Small intestine (tissue), 7 donors: Measurements from ENCODE around the gene RASAL1. TPM values are rescaled to one million over a fixed set of nuclear protein-coding genes. Genes with fewer than 3 reads are reported as not detected.

Source experiments
- DNase-seq, 2 donors: peaks; one replicate each; pipeline versions ENCODE4 v3.0.0 to v3.0.0-alpha.2; 2013
- FAIRE-seq: peaks from 2 replicates; lab custom pipeline; 2012; peaks lifted over from hg19 to GRCh38; lab: Jason Lieb, UNC
- H3K27ac ChIP-seq, 3 donors: one replicate each; pipeline ENCODE4 v1.5.1; 2013; ENCODE audit warnings: low read length in 2 of 3, mild to moderate bottlenecking in 2 of 3, control low read depth in 1 of 3, inconsistent platforms in 1 of 3, low read depth in 1 of 3, moderate library complexity in 1 of 3
- H3K27me3 ChIP-seq, 3 donors: one replicate each; pipeline ENCODE4 v1.6.1; 2013; ENCODE audit warnings: low read length in 3 of 3, inconsistent platforms in 1 of 3; ENCODE audit not compliant: control insufficient read depth in 3 of 3, insufficient read depth in 3 of 3
- H3K36me3 ChIP-seq, 3 donors: one replicate each; pipeline ENCODE4 v1.6.1; 2013; ENCODE audit warnings: low read length in 3 of 3, inconsistent platforms in 1 of 3, low read depth in 1 of 3, mild to moderate bottlenecking in 1 of 3, moderate library complexity in 1 of 3; ENCODE audit not compliant: control insufficient read depth in 3 of 3, insufficient read depth in 2 of 3
- H3K4me1 ChIP-seq, 3 donors: one replicate each; pipeline ENCODE4 v1.6.1; 2013; ENCODE audit warnings: low read length in 2 of 3, inconsistent platforms in 1 of 3, low read depth in 1 of 3, mild to moderate bottlenecking in 1 of 3, moderate library complexity in 1 of 3; ENCODE audit not compliant: control insufficient read depth in 3 of 3, insufficient read depth in 2 of 3
- H3K4me3 ChIP-seq, 3 donors: one replicate each; pipeline ENCODE4 v1.5.1; 2013; ENCODE audit warnings: low read length in 3 of 3, control low read depth in 1 of 3, inconsistent platforms in 1 of 3, low read depth in 1 of 3, mild to moderate bottlenecking in 1 of 3, moderate library complexity in 1 of 3
- H3K9me3 ChIP-seq, 2 donors: one replicate each; pipeline ENCODE4 v1.6.1; 2013; ENCODE audit warnings: low read depth in 1 of 2, low read length in 1 of 2; ENCODE audit not compliant: control insufficient read depth in 2 of 2, insufficient read depth in 1 of 2
- WGBS, 3 donors: extraction: QIAGEN DNeasy Blood & Tissue Kit; methylation state at CpG; one replicate each; pipeline ENCODE4 v1.1.7; 2013; 5-methylcytosine and 5-hydroxymethylcytosine counted together
- polyA plus RNA-seq, 4 donors: library from polyadenylated mRNA; stranded (reverse) in 3 of 4; unstranded in 1 of 4; fragments of 200-250 nt in 3 of 4; fragments of 120-200 nt in 1 of 4; gene quantifications; one replicate each; pipeline versions ENCODE4 v1.2.1 to v1.2.3, GENCODE V29; 2013
- donor health status: healthy with polysubstance abuse.
- donor health status: control.
- donor health status: control.
- donor health status: Bipolar disorder and iron deficiency.
- donor health status: healthy.

The RASAL1 gene
- polyA plus RNA-seq, 4 donors: 0.16 to 0.81 (median 0.55) TPM; not detected in 1

DNA sequence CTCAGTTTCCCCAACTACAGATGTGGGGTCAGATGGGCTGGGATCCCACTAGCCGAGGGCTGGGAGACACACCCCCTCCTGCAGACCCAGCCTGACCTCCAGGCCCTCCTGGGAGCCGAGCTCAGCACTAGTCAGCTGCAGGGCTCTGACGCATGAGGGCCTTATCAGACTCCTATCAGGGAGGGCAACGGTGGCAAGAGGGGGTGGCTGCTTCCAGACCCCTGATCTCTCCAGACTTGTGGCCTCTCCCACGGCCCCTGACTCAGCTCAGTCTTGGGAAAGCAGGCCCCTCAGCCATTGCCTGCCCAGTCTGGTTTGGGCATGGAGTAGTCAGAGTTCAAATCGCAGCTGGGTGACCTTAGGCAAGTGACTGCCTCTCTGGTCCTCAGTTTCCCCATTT is 2.5 kb downstream of the RASAL1 start:
- Histone ChIP-seq H3K36me3 (no peaks in the 10 kb centered on the region), H3K4me1 (no peaks in the 10 kb centered on the region), H3K4me3 (no peak overlapping the region), H3K9me3 (no peaks in the 10 kb centered on the region), H3K27ac (no peak overlapping the region), H3K27me3 (peaks cover 0 to 2% (median 2%) of the 10 kb centered on the region in 3 donors)
- DNase-seq (no peak), FAIRE-seq (no peak)
- 57 to 63% (median 60%) methylated on average over 6 of the region's 6 CpGs for WGBS, 3 donors

DNA sequence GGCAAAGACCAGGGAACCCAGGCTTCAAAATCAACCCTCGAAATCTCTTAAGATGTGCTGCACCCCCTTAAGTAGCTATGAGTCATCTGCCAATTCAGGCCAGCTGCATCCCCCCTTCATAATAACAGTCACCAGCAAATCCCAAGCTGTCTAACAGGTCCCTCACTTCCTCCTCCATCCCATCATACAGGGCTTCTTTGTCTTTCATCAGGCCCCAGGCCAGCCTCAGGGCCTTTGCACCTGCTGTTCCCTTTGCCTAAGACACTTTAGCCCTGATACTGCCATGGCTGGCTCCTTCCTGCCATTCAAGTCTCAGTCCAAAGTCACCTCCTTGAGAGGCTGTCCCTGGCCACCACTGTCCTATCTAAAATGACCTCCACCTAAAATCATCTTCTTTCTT is 4.0 kb downstream of the RASAL1 start:
- WGBS, 3 donors: 54 to 82% (median 64%) methylated on average over 1 of the region's 1 CpG
- Histone ChIP-seq H3K4me1 (no peaks in the 10 kb centered on the region), H3K36me3 (no peaks in the 10 kb centered on the region), H3K27me3 (peaks cover 0 to 2% (median 2%) of the 10 kb centered on the region in 3 donors), H3K4me3 (no peak overlapping the region), H3K27ac (no peak overlapping the region), H3K9me3 (no peaks in the 10 kb centered on the region)
- DNase-seq: no peak
- FAIRE-seq: no peak

DNA sequence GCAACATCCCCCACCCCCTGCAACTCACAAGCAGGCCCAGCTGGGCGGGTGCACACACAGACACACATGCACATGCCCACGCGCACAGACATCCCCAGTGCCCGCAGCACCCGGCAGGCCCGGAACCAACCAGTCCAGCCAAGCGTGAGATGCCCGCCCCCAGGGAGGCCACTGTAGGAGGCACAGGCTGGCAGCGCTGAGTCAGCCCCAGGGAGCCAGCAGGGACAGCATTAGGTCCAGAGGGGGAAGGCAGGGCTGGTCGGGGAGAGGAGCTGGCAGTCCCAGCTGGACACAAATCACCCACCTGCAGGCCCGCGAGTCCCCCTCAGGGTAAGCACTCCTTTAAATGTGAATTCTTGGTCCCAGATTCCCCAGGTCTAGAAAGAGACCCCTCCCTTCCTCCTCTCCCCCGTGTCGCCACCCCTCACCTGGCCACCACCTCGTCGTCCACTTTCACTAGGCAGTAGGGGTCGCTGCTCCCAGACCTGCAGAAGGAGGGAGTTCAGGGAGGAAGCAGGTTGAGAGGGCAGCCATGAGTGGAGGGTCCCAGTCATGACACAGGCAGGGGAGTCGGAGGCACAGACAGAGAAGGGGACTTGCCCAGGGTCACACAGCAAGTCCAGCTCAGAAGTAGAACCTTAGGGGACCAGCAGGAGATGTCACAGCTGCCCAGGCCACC is 5.0 kb downstream of the RASAL1 start:
- WGBS, 3 donors: 53 to 56% (median 55%) methylated on average over 16 to 18 of the region's 18 CpGs
- H3K27ac ChIP-seq: no peak overlapping the region
- no peaks in the 10 kb centered on the region for H3K36me3 ChIP-seq
- peaks cover 0 to 2% (median 0%) of the 10 kb centered on the region in 3 donors for H3K27me3 ChIP-seq
- H3K9me3 ChIP-seq: no peaks in the 10 kb centered on the region
- no peaks in the 10 kb centered on the region for H3K4me1 ChIP-seq
- DNase-seq (no peak), FAIRE-seq (no peak)
- H3K4me3 ChIP-seq: no peak overlapping the region

DNA sequence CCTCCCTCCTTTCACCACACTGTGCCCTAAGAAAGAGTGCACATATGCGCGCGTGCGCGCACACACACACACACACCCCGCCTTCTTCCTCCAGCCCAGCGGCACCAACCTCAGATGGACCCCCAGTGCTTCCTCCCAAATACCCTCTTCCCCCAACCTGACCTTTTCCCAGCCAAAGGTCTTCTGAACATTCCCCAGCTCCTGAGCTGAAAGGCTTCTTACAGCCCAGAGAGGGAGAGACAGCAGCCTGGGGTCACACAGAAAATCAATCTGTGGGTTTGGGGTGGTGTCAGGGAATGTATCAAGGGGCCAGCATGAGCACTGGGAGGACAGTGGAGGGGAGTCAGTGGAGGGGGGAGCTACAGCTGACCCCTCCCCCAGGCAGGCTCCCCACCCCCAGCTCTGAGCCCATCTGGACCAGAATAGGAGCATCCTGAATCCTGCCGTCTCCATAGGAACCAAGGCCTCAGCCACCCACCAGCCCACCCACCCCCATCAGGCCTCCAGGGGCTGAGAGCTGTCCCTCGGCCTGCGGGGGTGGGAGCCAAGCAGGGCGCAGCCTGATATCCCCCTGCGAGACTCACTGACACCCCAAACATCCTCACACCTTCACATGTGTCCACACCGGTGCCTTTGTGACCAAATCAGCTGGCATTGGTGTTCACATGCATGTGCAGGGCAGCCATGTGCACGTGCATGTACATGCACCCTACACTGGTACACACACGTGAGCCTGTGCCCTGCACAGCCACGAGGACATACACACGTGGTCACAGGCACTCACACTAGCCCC is 5.7 kb downstream of the RASAL1 start:
- Histone ChIP-seq H3K27ac (no peak overlapping the region), H3K4me1 (no peaks in the 10 kb centered on the region), H3K27me3 (peaks cover 0 to 2% (median 0%) of the 10 kb centered on the region in 3 donors), H3K4me3 (no peak overlapping the region), H3K36me3 (no peaks in the 10 kb centered on the region), H3K9me3 (no peaks in the 10 kb centered on the region)
- FAIRE-seq: no peak
- no peak for DNase-seq
- 80 to 81% (median 80%) methylated on average over 14 to 17 of the region's 17 CpGs for WGBS, 3 donors

DNA sequence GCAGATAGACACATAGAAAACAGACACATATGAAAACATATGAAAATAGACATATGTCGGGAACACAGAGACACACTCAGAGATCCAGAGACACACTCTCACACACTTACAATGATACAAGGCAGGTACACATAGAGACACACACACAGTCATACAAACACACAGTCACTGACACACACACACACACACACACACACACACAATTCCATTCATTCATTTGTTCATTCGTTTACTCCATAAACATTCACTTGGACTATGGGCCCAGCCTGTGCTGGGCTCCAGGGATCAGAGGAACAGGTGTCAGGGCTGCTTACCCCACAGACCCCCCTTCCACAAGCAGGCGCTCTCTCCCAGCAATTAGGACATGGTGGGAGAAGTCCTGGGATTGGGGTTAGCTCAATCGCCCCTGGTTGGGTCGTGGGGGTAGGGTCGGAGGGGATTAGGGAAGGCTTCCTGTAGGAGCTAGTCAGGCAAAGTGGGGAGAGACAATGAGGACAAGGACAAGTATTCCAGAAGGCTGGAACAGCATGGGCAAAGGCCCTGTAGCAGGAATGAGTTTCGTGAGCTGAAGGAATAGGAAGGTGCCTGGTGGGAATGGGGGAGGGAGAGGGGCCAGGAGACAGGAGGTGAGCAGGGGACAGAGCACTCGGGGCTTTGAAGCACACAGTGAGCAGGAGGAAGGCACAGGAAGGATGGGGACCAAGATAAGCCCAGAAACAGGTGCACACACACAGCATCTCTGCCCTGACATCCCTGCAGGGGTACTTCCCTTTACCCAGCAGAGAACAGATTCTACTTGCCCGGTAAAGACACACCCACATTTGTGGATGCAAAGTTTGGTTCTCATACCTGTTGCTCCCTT is 6.5 kb downstream of the RASAL1 start:
- Histone ChIP-seq H3K36me3 (no peaks in the 10 kb centered on the region), H3K27me3 (peaks cover 0 to 2% (median 0%) of the 10 kb centered on the region in 3 donors), H3K27ac (no peak overlapping the region), H3K4me3 (no peak overlapping the region), H3K9me3 (no peaks in the 10 kb centered on the region), H3K4me1 (no peaks in the 10 kb centered on the region)
- DNase-seq (no peak), FAIRE-seq (no peak)
- WGBS, 3 donors: 60 to 62% (median 62%) methylated on average over 9 of the region's 9 CpGs

DNA sequence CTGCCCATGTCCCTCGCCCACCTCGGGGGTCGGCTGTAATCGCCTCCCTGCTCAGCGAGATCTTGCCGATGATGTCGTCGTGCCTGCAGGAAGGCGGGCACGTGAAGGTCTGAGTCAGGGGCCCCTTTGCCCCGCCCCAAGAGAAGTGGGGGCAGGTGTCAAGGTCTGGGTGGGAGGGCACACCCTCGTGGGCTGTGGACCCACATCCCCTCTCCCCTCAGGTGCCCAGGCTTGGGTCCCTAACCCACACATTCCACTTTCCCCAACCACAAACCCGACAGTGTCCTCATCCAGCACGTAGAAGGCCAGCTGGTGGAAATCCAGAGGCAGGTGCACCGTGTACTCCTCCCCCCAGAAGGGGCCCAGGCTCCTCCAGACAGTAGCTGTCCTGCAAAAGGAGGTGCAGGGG is 7.8 kb downstream of the RASAL1 start:
- H3K9me3 ChIP-seq: peaks cover 0 to 7% of the 10 kb centered on the region in 2 donors
- no peaks in the 10 kb centered on the region for H3K36me3 ChIP-seq
- H3K27me3 ChIP-seq: peaks cover 0 to 2% (median 0%) of the 10 kb centered on the region in 3 donors
- 15 to 29% (median 27%) methylated on average over 15 of the region's 15 CpGs for WGBS, 3 donors
- no peak overlapping the region for H3K27ac ChIP-seq
- no peak for DNase-seq
- H3K4me1 ChIP-seq: no peaks in the 10 kb centered on the region
- H3K4me3 ChIP-seq: no peak overlapping the region
- FAIRE-seq: no peak

DNA sequence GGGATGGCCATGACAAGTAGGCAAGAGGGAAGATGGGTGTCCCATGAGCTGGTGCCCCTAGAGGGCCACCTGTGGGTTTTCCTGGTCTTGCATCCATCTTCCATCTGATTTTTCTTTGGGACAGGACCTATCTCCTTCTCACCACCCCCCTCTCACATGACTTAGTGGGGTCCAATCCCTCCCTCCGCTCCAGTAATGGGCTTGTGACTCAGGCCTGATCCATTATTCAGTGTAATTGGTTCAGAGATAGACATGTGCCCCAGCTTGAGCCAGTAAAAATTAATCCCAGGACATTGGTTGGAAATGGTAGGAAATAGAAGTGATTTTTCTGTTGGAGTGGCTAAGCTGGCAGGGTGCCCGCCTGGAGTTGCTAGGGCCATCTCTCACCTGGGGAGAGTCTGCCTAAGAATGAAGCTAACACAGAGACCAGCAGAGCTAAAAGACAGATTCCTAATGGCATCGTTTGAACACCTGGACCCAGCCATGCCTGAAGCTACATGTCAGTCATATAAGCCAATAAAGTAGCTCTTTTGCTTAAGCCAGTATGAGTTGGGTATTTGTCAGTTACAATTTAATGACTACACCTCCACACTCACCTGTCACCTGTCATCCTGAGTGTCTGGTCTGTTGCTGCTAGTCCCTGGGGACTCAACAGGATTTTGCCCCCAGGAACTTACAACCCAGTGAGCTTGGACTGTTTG is 14.7 kb downstream of the RASAL1 start:
- Histone ChIP-seq H3K4me1 (no peaks in the 10 kb centered on the region), H3K27me3 (peaks cover 0 to 5% (median 3%) of the 10 kb centered on the region in 3 donors), H3K36me3 (no peaks in the 10 kb centered on the region), H3K27ac (no peak overlapping the region), H3K9me3 (peaks cover 0 to 7% of the 10 kb centered on the region in 2 donors), H3K4me3 (no peak overlapping the region)
- WGBS, 3 donors: 70 to 78% (median 78%) methylated on average over 3 of the region's 3 CpGs
- DNase-seq (no peak), FAIRE-seq (no peak)
